PC-9 (cell line): ENCODE results near the gene CIZ1. TPM values are rescaled to one million over a fixed set of nuclear protein-coding genes. Genes with fewer than 3 reads are reported as not detected.
"Not testable (repeated sequence)": the region's sequence is repeated elsewhere in the genome, so short reads cannot be mapped to it uniquely, and the experiment has no call there.

Experiments
- BruUV-seq: library from RNA; stranded (reverse); fragments of 400-500 nt; replicated peaks from 2 replicates; lab custom pipeline; 2021; lab: Mats Ljungman, UMichigan
- CTCF ChIA-PET: fragments of 300-600 bp; sonication (Branson Sonifier 250); formaldehyde crosslinking; loops from one replicate; lab custom pipeline; 2022; ENCODE audit warnings: antibody characterized with exemption; lab: Charles Lee
- POLR2A ChIA-PET: fragments of 300-600 bp; sonication (Branson Sonifier 250); formaldehyde crosslinking; loops from one replicate; lab custom pipeline; 2022; ENCODE audit warnings: antibody characterized with exemption; ENCODE audit not compliant: unreplicated experiment; lab: Charles Lee
- DNase-seq, 2 experiments: peaks; one replicate each; pipeline versions ENCODE4 v3.0.0 to v3.0.0-alpha.2; 2015 to 2022; ENCODE audit warnings: mixed read lengths in 1 of 2
- H2AFZ ChIP-seq: fragments of 200-600 bp; sonication (generic); 2 replicates; pipeline ENCODE4 v1.8.1; 2017; ENCODE audit warnings: antibody characterized with exemption
- H3F3A ChIP-seq: fragments of 200-600 bp; sonication (generic); 2 replicates; pipeline ENCODE4 v1.8.1; 2017; ENCODE audit warnings: antibody characterized with exemption, mild to moderate bottlenecking, low read depth; ENCODE audit not compliant: insufficient read depth
- H3K27ac ChIP-seq: fragments of 200-600 bp; sonication (generic); 2 replicates; pipeline ENCODE4 v1.6.1; 2016; ENCODE audit warnings: mixed run types
- H3K27me3 ChIP-seq: fragments of 200-600 bp; sonication (generic); 2 replicates; pipeline ENCODE4 v1.6.1; 2016; ENCODE audit warnings: low read depth, mixed run types; ENCODE audit not compliant: insufficient read depth
- H3K36me3 ChIP-seq: fragments of 200-600 bp; sonication (generic); 2 replicates; pipeline ENCODE4 v1.6.1; 2016; ENCODE audit warnings: low read depth, mixed run types
- H3K4me1 ChIP-seq: fragments of 200-600 bp; sonication (generic); replicated peaks from 2 replicates; pipeline ENCODE4 v1.6.1; 2016; ENCODE audit warnings: mixed run types; ENCODE audit not compliant: insufficient read depth
- H3K4me2 ChIP-seq: fragments of 200-600 bp; sonication (generic); 2 replicates; pipeline ENCODE4 v1.6.1; 2017; ENCODE audit warnings: mixed run types
- H3K4me3 ChIP-seq: fragments of 200-600 bp; sonication (generic); 2 replicates; pipeline ENCODE4 v1.6.1; 2016; ENCODE audit warnings: mixed run types
- H3K79me2 ChIP-seq: fragments of 200-600 bp; sonication (generic); 2 replicates; pipeline ENCODE4 v1.6.1; 2017; ENCODE audit warnings: low read depth, mixed run types
- H3K9me2 ChIP-seq: fragments of 200-600 bp; sonication (generic); 2 replicates; pipeline ENCODE4 v1.8.1; 2017; ENCODE audit warnings: mild to moderate bottlenecking; ENCODE audit not compliant: insufficient read depth
- H3K9me3 ChIP-seq: fragments of 200-600 bp; sonication (generic); 2 replicates; pipeline ENCODE4 v1.8.1; 2016; ENCODE audit warnings: low read depth; ENCODE audit not compliant: insufficient read depth
- H4K20me1 ChIP-seq: fragments of 200-600 bp; sonication (generic); 2 replicates; pipeline ENCODE4 v1.8.1; 2017; ENCODE audit not compliant: insufficient read depth
- EZH2 ChIP-seq: fragments of 200-600 bp; sonication (generic); IDR thresholded peaks from 2 replicates; pipeline ENCODE4 v1.8.0; 2017; ENCODE audit warnings: antibody characterized with exemption, low read depth
- intact Hi-C: fragments of 100-400 bp; cut with micrococcal nuclease; formaldehyde crosslinking; loops from one replicate; pipeline ENCODE4 v1.10.0; 2022; ENCODE audit not compliant: unreplicated experiment
- total RNA-seq: library from RNA; stranded (reverse); gene quantifications from 2 replicates; pipeline ENCODE4 v1.2.3, GENCODE V29; 2021
- TF ChIP-seq, protein P1 (sequence below): fragments of 200-600 bp; sonication (generic); conservative IDR thresholded peaks from 2 replicates; pipeline ENCODE4 v1.6.1; 2017; ENCODE audit warnings: mixed run types, antibody characterized with exemption, mild to moderate bottlenecking, moderate library complexity

Gene CIZ1
- total RNA-seq, 1 experiment from 2014 or later: 213 TPM

DNA sequence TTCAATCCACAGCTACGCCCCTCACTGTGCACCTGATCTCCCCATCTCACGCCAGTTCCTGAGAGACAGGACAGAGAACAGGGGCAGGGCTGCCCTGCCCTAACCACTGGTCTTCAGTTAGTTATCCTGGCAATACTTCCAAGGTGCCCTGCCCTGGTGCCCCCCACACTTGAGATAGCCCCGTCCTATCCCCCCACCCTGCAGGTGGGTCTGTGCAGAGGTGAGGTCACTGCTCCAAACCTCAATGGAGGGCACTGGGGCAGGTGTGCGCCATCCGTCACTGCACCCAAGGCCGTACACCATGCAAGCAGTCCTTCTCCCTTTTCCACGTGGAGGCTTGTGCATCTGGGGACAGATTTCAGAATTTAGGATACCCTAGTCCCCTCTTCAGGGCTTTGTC is 60.7 kb downstream of the CIZ1 start:
- peaks cover 28% of the 10 kb centered on the region for H3K79me2 ChIP-seq
- H3K9me2 ChIP-seq, H3K27me3 ChIP-seq, intact Hi-C loops, H3K4me3 ChIP-seq, BruUV-seq, H3K9me3 ChIP-seq, H3K36me3 ChIP-seq, H2AFZ ChIP-seq, DNase-seq, H3K4me2 ChIP-seq, H4K20me1 ChIP-seq, H3K27ac ChIP-seq: not testable (repeated sequence)
- peaks cover 21% of the 10 kb centered on the region for H3K4me1 ChIP-seq
- peaks cover 13% of the 10 kb centered on the region; the same call in 1 of the 2 replicates for H3F3A ChIP-seq
- ChIA-PET CTCF (interaction anchor here (0.6 kb wide), 1 partner anchor 10 kb away, joined by 11 read pairs; no protein-coding TSS in a partner anchor), POLR2A (interaction anchor here (0.7 kb wide), 1 partner anchor 66 kb away, joined by 3 read pairs; no protein-coding TSS in a partner anchor)

DNA sequence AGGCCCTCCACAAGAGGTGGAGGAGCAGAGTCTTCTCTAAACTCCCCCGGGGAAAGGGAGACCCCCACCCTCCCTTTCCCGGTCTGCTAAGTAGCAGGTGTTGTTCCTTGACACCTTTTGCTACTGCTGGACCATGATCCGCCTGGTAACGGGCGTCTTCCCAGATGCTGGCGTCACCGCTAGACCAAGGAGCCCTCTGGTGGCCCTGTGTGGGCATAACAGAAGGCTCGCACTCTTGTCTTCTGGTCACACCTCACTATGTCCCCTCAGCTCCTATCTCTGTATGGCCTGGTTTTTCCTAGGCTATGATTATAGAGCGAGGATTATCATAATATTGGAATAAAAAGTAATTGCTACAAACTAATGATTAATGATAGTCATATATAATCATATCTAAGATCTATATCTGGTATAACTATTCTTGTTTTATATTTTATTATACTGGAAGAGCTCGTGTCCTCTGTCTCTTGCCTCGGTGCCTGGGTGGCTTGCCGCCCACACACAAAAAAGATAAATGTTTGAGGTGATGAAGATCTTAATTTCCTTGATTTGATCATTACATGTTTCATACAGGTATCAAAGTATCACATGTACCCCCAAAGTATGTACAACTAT is 61.3 kb downstream of the CIZ1 start:
- peaks cover 22% of the 10 kb centered on the region for H3K4me1 ChIP-seq
- not testable (repeated sequence) for H3K27ac ChIP-seq, H3K36me3 ChIP-seq, H3K27me3 ChIP-seq, H4K20me1 ChIP-seq, H3K9me2 ChIP-seq, H3K4me3 ChIP-seq, BruUV-seq, H2AFZ ChIP-seq, H3K9me3 ChIP-seq
- TF ChIP-seq, protein P1, sequence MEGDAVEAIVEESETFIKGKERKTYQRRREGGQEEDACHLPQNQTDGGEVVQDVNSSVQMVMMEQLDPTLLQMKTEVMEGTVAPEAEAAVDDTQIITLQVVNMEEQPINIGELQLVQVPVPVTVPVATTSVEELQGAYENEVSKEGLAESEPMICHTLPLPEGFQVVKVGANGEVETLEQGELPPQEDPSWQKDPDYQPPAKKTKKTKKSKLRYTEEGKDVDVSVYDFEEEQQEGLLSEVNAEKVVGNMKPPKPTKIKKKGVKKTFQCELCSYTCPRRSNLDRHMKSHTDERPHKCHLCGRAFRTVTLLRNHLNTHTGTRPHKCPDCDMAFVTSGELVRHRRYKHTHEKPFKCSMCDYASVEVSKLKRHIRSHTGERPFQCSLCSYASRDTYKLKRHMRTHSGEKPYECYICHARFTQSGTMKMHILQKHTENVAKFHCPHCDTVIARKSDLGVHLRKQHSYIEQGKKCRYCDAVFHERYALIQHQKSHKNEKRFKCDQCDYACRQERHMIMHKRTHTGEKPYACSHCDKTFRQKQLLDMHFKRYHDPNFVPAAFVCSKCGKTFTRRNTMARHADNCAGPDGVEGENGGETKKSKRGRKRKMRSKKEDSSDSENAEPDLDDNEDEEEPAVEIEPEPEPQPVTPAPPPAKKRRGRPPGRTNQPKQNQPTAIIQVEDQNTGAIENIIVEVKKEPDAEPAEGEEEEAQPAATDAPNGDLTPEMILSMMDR: peak; percentile 67
- CTCF ChIA-PET: interaction anchor here (0.6 to 1.0 kb wide), 2 partner anchors 10 to 70 kb away, joined by 3 to 11 read pairs; no protein-coding TSS in a partner anchor
- intact Hi-C loops: loop anchor here (5.0 kb wide), 3 partner anchors 147 to 422 kb away; partner anchors contain the start of genes GOLGA2, SLC27A4, SPTAN1 and SWI5
- peak overlapping the region; percentile 91; the same call in 1 of the 2 replicates for H3K4me2 ChIP-seq
- POLR2A ChIA-PET: interaction anchor here (0.7 kb wide), 1 partner anchor 67 kb away, joined by 3 read pairs; no protein-coding TSS in a partner anchor
- DNase-seq: peak in 1 of 2 experiments; percentile 72
- H3K79me2 ChIP-seq: peaks cover 34% of the 10 kb centered on the region
- H3F3A ChIP-seq: peaks cover 13% of the 10 kb centered on the region; the same call in 1 of the 2 replicates

DNA sequence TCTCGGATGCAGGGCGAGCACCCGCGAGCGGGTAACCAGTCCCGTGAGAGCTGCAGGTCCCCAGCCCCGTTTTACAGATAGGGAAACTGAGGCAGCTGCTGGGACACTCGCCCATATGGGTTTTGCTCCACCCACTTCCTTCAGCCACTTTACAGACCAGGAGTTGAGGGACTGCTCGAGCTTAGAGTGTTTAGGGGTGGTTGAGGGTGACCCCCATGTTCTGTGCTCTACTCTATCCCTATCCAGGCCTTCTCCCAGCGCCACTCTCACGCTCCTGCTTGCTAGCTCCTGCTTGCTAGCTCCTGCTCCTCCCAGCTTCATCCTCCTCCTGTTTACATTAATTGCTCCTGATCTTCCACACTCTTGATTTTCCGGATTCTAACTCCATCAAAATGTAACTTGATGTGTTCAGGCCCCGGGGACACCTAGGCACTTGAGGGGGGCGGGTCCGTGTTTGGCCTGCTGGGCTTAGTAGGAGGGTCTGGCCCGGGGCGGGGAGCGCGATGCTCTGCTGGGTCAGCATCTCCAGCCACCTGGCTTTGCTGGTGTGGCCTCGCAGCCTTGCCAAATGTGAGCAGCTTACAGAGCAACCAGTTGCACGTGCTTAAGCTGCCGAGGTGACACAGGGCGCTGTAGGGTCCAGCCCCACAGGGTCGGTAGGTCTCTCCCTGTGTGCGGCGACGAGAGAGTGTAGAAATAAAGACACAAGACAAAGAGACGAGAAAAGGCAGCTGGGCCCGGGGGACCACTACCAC is 62.4 kb downstream of the CIZ1 start:
- DNase-seq: no peak
- TF ChIP-seq, protein P1: no peak
- no peak for TF ChIP-seq EZH2
- H3K9me3 ChIP-seq: no peaks in the 10 kb centered on the region
- H3K4me3 ChIP-seq: peak overlapping the region; percentile 86
- no peak overlapping the region for H3K27ac ChIP-seq
- H3K4me1 ChIP-seq: peaks cover 22% of the 10 kb centered on the region
- BruUV-seq: TSS peak; percentile 87
- peaks cover 16% of the 10 kb centered on the region for H4K20me1 ChIP-seq
- H2AFZ ChIP-seq: peak overlapping the region; percentile 94
- peaks cover 42% of the 10 kb centered on the region for H3K79me2 ChIP-seq
- peak overlapping the region; percentile 91 for H3K4me2 ChIP-seq
- peaks cover 13% of the 10 kb centered on the region; the same call in 1 of the 2 replicates for H3F3A ChIP-seq
- H3K36me3 ChIP-seq: no peaks in the 10 kb centered on the region
- ChIA-PET POLR2A (interaction anchor here (0.5 to 1.5 kb wide), 7 partner anchors 8 to 200 kb away, joined by 3 to 14 read pairs (median 4); partner anchors contain the start of gene BBLN), CTCF (interaction anchor here (0.6 to 1.4 kb wide), 6 partner anchors 9 to 343 kb away, joined by 3 to 5 read pairs (median 3); partner anchors contain the start of gene CDK9)
- intact Hi-C loops: loop anchor here (1.0 to 5.0 kb wide), 6 partner anchors 20 to 423 kb away; partner anchors contain the start of genes BBLN, GOLGA2, LCN2 and SLC27A4
- H3K9me2 ChIP-seq: no peaks in the 10 kb centered on the region
- H3K27me3 ChIP-seq: no peaks in the 10 kb centered on the region
